Neural crest cell (in vitro differentiated cells): Measurements from ENCODE around the gene KCTD15. TPM values are rescaled to one million over a fixed set of nuclear protein-coding genes. Genes with fewer than 3 reads are reported as not detected.
A peak's percentile ranks its signal among the peaks of the same experiment; 100 is the strongest.

Source experiments
- DNase-seq: peaks from one replicate; pipeline ENCODE4 v3.0.0; 2021; ENCODE audit warnings: low read depth, mixed read lengths, low spot score
- H3K27ac Mint-ChIP-seq: one replicate; pipeline ENCODE4 v1.8.0; 2021; ENCODE audit warnings: mild to moderate bottlenecking, mixed read lengths; ENCODE audit not compliant: unreplicated experiment
- H3K27me3 Mint-ChIP-seq: 2 replicates; pipeline ENCODE4 v1.8.0; 2021; ENCODE audit warnings: low read depth, mild to moderate bottlenecking, mixed read lengths
- H3K36me3 Mint-ChIP-seq: 2 replicates; pipeline ENCODE4 v1.8.0; 2021; ENCODE audit warnings: low read depth, mild to moderate bottlenecking, mixed read lengths
- H3K4me1 Mint-ChIP-seq: 2 replicates; pipeline ENCODE4 v1.8.0; 2021; ENCODE audit warnings: mixed read lengths
- H3K4me3 Mint-ChIP-seq: one replicate; pipeline ENCODE4 v1.8.0; 2021; ENCODE audit warnings: mild to moderate bottlenecking, mixed read lengths
- H3K9me3 Mint-ChIP-seq: 2 replicates; pipeline ENCODE4 v1.8.0; 2021; ENCODE audit warnings: mixed read lengths
- CTCF ChIP-seq: fragments of 200-600 bp; sonication (generic); conservative IDR thresholded peaks from 2 replicates; pipeline ENCODE4 v1.5.0; 2021; ENCODE audit warnings: antibody characterized with exemption, mild to moderate bottlenecking
- long read RNA-seq: library from polyadenylated mRNA; unstranded; transcript quantifications from one replicate; pipeline ENCODE4 v2.0.0, GENCODE V29; 2020
- total RNA-seq: library from RNA; stranded (reverse); gene quantifications from 2 replicates; pipeline ENCODE4 v1.2.1, GENCODE V29; 2021

Gene KCTD15
- 58.3 and 59.1 TPM in 2 replicates for total RNA-seq
- long read RNA-seq, partial matches to known transcripts, result 1 of 18 reads
- long read RNA-seq, other reads (novel, unspliced or antisense), result 15 of 18 reads

- H3K4me1 Mint-ChIP-seq, result peaks cover 25% of the 10 kb centered on the region
- H3K4me3 Mint-ChIP-seq, result peak within 1 kb of the TSS; percentile 96
- TF ChIP-seq CTCF, result no peak
- peaks cover 8% of the 10 kb centered on the region for H3K27me3 Mint-ChIP-seq
- peaks cover 5% of the 10 kb centered on the region for H3K36me3 Mint-ChIP-seq
- DNase-seq, result peak; percentile 50
- peak within 1 kb of the TSS; percentile 88 for H3K27ac Mint-ChIP-seq
- no peaks in the 10 kb centered on the region for H3K9me3 Mint-ChIP-seq
Measured at GRCh38 chr19:33796164-33796875, at the start of gene KCTD15. Gene KCTD15, plus strand, starts transcription at chr19:33796870. Its CDS starts 3,585 bp downstream, at chr19:33800455.

- no peak overlapping the region for H3K4me3 Mint-ChIP-seq
- no peaks in the 10 kb centered on the region for H3K36me3 Mint-ChIP-seq
- H3K4me1 Mint-ChIP-seq, result no peaks in the 10 kb centered on the region
Measured at GRCh38 chr19:33747273-33747672, 49.4 kb upstream of the KCTD15 start.

GRCh38 chr19:33748231-33748630 lies 48.4 kb upstream of the KCTD15 start:
- H3K9me3 Mint-ChIP-seq, result no peaks in the 10 kb centered on the region

More at GRCh38 chr19:33747273-33747672, 49.4 kb upstream of the KCTD15 start:
- Mint-ChIP-seq H3K27ac (no peak overlapping the region), H3K9me3 (no peaks in the 10 kb centered on the region), H3K27me3 (peaks cover 34% of the 10 kb centered on the region)
- no peak for TF ChIP-seq CTCF
- DNase-seq, result no peak

GRCh38 chr19:33749016-33749415 lies 47.7 kb upstream of the KCTD15 start:
- H3K27ac Mint-ChIP-seq, result no peak overlapping the region
- H3K27me3 Mint-ChIP-seq, result peaks cover 26% of the 10 kb centered on the region
- no peak for TF ChIP-seq CTCF
- no peaks in the 10 kb centered on the region for H3K4me1 Mint-ChIP-seq
- no peaks in the 10 kb centered on the region for H3K36me3 Mint-ChIP-seq
- H3K9me3 Mint-ChIP-seq, result no peaks in the 10 kb centered on the region
- H3K4me3 Mint-ChIP-seq, result no peak overlapping the region
- no peak for DNase-seq

More at GRCh38 chr19:33748231-33748630, 48.4 kb upstream of the KCTD15 start:
- Mint-ChIP-seq H3K36me3 (no peaks in the 10 kb centered on the region), H3K4me3 (no peak overlapping the region), H3K27me3 (peaks cover 33% of the 10 kb centered on the region), H3K4me1 (no peaks in the 10 kb centered on the region), H3K27ac (no peak overlapping the region)
- no peak for TF ChIP-seq CTCF
- no peak for DNase-seq

GRCh38 chr19:33749619-33750175 lies 47.0 kb upstream of the KCTD15 start:
- TF ChIP-seq CTCF, result no peak
- H3K36me3 Mint-ChIP-seq, result no peaks in the 10 kb centered on the region
- H3K27me3 Mint-ChIP-seq, result peaks cover 21% of the 10 kb centered on the region
- H3K4me3 Mint-ChIP-seq, result no peak overlapping the region
- DNase-seq, result no peak
- no peak overlapping the region for H3K27ac Mint-ChIP-seq
- H3K9me3 Mint-ChIP-seq, result no peaks in the 10 kb centered on the region
- H3K4me1 Mint-ChIP-seq, result no peaks in the 10 kb centered on the region
